Mucosa of descending colon (tissue), 3 donors: ENCODE results near the gene SDS. TPM values are rescaled to one million over a fixed set of nuclear protein-coding genes. Genes with fewer than 3 reads are reported as not detected.

Experiments used
- ATAC-seq: fragments of 200-7000 bp; cut with Tn5 transposase; one replicate; pipeline ENCODE4 v1.9.1; 2020; ENCODE audit warnings: mild to moderate bottlenecking, moderate library complexity
- DNase-seq, 3 donors: peaks; one replicate each; pipeline ENCODE4 v3.0.0-alpha.2; 2020
- H3K36me3 ChIP-seq: fragments of 200-600 bp; one replicate; pipeline ENCODE4 v1.8.0; 2021; ENCODE audit warnings: low read depth, mild to moderate bottlenecking
- H3K4me1 ChIP-seq: fragments of 200-600 bp; one replicate; pipeline ENCODE4 v1.8.0; 2021; ENCODE audit warnings: low read depth, mild to moderate bottlenecking
- H3K4me3 ChIP-seq: fragments of 200-600 bp; one replicate; pipeline ENCODE4 v1.8.0; 2021; ENCODE audit warnings: mild to moderate bottlenecking
- H3K9me3 ChIP-seq: fragments of 200-600 bp; one replicate; pipeline ENCODE4 v1.8.0; 2021; ENCODE audit warnings: mild to moderate bottlenecking
- CTCF ChIP-seq: fragments of 200-600 bp; IDR thresholded peaks from one replicate; pipeline ENCODE4 v1.8.0; 2022; ENCODE audit warnings: antibody characterized with exemption, mild to moderate bottlenecking
- intact Hi-C, 2 donors: fragments of 100-400 bp; cut with DNase I in 1 of 2; cut with micrococcal nuclease in 1 of 2; formaldehyde crosslinking; loops; one replicate each; pipeline versions ENCODE4 v1.11.0 to v1.11.1; 2022; cut with DNase I, micrococcal nuclease
- total RNA-seq, 3 donors: library from RNA; stranded (reverse); fragmentation: NEBNext Ultra II Directional in 2 of 3; extraction: Animal tissue kit (Norgen Biotek cat#: 25700) in 2 of 3; gene quantifications; one replicate each; pipeline versions ENCODE4 v1.2.1 to v1.2.4, GENCODE V29; 2021 to 2023
- donor health status: DM: no; HTN: no; CAD: no; lungs with moderate emphysema.
- donor health status: DM: no; HTN: no; CAD: no.
- donor health status: DM: no; HTN: yes; CAD: no.

The SDS gene
- total RNA-seq, 3 donors from 2014 or later = 0.44 to 3.9 (median 3.2) TPM

GRCh38 chr12:113418213-113418879 is 14.7 kb upstream of the SDS start:
- Histone ChIP-seq H3K9me3 (no peaks in the 10 kb centered on the region), H3K4me3 (no peak overlapping the region), H3K36me3 (no peaks in the 10 kb centered on the region), H3K4me1 (no peaks in the 10 kb centered on the region)
- ATAC-seq (peak; percentile 13), DNase-seq (peak in 1 of 3 donors; percentile 17)
- TF ChIP-seq CTCF = no peak
- intact Hi-C loops = no loop called here

DNA sequence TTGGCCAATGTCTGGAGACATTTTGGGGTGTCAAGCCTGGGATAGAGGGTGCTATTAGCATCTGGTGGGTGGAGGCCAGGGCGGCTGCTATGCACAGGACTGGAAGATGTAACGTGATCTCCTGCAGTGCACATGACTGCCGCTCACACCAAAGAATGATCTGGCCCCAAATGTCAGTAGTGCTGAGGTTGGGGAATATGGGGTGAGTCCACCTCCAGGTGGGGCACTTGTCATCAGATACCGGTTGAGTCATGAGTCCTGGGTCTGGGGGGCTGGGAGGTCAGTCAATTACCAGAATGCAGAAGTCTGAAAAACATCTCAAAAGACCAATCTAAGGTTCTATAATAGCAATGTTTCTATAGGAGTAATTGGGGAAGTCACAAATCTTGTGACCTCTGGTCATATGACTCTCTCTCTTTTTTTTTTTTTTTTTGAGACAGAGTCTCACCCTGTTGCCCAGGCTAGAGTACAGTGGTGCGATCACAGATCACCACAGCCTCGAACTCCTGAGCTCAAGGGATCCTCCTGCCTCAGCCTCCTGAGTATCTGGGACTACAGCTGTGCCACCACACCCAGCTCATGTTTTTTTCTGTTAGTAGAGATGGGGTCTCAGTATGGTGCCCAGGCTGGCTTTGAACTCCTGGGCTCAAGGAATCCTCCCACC is 12.5 kb upstream of the SDS start:
- no peak for TF ChIP-seq CTCF
- intact Hi-C loops = no loop called here
- Histone ChIP-seq H3K4me3 (no peak overlapping the region), H3K36me3 (no peaks in the 10 kb centered on the region), H3K9me3 (no peaks in the 10 kb centered on the region), H3K4me1 (no peaks in the 10 kb centered on the region)
- peak in 1 of 3 donors; percentile 21 for DNase-seq
- peak; percentile 14 for ATAC-seq

- H3K36me3 ChIP-seq = no peaks in the 10 kb centered on the region
- no peak for TF ChIP-seq CTCF
- intact Hi-C loops = no loop called here
Measured at GRCh38 chr12:113414519-113415038, 10.9 kb upstream of the SDS start.

GRCh38 chr12:113413488-113413939 is 9.8 kb upstream of the SDS start:
- intact Hi-C loops = no loop called here
- ATAC-seq (peak; percentile 10), DNase-seq (no peak)
- Histone ChIP-seq H3K4me3 (no peak overlapping the region), H3K4me1 (no peaks in the 10 kb centered on the region), H3K9me3 (no peaks in the 10 kb centered on the region), H3K36me3 (no peaks in the 10 kb centered on the region)
- no peak for TF ChIP-seq CTCF

More at GRCh38 chr12:113414519-113415038, 10.9 kb upstream of the SDS start:
- Histone ChIP-seq H3K9me3 (no peaks in the 10 kb centered on the region), H3K4me1 (no peaks in the 10 kb centered on the region), H3K4me3 (no peak overlapping the region)
- ATAC-seq = no peak
- no peak for DNase-seq

DNA sequence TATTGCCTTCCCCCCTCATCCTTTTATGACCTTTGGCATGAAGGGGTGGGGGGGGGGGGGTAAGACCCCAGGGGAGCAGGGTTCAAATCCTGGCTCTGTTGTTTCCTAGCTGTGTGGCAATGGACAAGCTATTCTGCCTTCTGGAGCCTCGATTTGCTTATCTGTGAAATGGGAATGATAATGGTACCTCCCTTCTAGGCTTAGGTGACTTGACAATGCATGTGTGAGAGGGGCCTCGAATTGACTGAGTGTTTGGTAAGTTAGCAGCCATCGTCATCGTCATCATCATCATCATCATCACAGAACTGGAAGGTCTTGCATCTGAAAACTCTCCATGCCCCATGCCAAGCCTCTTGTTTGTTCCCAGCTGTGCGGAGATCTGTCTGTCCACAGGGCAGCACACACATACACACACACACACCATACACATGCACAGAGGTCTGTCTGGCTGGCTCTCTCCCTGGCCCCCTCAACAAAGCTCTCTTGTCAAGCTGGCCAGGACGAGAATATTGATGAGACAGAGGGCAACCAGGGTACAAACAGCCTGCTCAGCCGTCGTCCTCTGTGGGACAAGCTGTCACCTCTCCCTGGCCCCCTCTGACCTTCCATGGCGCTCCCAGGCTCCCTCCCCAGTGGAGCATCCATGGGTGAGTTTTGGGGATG is 5.9 kb upstream of the SDS start:
- Histone ChIP-seq H3K36me3 (no peaks in the 10 kb centered on the region), H3K4me1 (no peaks in the 10 kb centered on the region), H3K9me3 (no peaks in the 10 kb centered on the region), H3K4me3 (no peak overlapping the region)
- intact Hi-C loops = no loop called here
- no peak for TF ChIP-seq CTCF
- ATAC-seq (no peak), DNase-seq (no peak)
